Measurements from ENCODE around the gene USP32.
"Not testable (repeated sequence)": the region's sequence is repeated elsewhere in the genome, so short reads cannot be mapped to it uniquely, and the experiment has no call there.

USP32 gene

DNA sequence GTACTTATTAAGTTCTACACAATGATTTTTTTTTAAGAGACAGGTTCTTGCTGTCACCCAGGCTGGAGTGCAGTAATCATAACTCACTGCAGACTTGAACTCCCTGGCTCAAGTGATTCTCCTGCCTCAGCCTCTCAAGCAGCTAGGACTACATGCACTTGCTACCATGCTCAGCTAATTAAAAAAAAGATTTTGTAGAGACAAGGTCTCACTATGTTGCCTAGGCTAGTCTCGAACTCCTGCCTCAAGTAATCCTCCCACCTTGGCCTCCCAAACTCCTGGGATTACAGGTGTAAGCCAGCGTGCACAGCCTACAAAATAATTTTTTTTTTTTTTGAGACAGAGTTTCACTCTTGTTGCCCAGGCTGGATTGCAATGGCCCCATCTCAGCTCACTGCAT is 22.2 kb downstream of the USP32 start:
- no peak for DNase-seq

DNA sequence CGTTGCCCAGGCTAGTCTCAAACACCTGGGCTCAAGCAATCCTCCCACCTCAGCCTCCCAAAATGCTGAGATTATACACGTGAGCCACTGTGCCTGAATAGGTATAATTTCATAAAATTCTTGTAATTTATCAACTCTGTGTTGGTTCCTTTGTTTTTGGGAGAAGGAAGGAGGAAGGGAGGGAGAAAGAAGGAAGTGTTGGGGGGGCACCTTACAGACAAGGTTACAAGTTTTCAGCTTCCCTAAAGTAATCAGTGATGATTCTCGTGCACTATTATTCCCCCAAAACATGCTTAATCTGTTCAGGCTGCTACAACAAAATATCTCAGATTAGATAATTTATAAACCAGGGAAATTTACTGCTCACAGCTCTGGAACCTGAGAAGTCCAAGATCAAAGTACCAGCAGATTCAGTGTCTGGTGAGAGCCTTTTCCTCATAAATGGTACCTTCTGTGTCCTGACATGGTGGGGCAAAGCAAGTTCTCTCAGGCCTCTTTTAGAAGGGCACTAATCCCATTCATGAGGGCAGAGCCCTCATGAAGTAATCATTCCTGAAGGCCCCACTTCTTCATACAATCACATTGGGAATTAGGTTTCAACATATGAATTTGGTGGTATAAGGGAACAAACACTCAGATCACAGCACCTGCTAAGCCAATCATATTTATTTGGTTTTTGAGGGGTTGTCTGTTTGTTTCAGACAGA is 28.1 kb downstream of the USP32 start:
- DNase-seq, result no peak

DNA sequence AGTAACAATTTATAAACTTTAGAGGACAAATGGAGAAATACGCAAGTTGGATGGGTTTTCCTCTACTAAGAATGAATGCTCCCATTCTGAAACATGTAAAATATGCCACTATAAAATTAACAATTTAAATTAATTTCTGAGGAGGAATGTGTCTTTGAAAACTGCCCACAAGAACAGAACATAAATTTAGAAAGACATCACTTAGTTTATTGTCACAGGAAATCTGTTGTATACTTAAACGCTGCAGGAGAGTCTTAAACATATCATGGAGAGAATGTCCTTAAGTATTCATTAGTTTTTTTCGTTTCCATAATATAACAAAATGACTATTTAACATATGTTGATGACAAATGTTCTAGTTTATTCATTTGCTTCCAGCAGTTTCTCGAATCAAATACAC is 29.6 kb downstream of the USP32 start:
- no peak for DNase-seq

DNA sequence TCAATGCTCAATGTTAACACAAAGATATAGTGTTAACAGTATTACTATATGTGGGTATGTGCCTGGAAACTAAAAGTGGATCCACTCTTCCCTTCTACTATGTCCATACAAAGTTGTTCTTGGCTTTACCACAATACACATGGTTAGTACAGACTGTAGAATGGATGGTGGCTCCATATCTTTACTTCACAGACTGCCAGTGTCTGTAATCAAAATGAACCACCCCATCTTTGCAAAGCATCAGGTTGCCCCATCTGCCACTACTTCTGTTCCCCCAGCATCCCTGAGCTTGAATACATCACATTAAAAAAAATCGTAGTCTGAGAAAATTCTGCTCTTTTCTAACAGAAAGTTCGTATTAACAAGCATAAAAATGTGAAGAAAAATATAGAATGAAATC is 30.0 kb downstream of the USP32 start:
- DNase-seq, result no peak

DNA sequence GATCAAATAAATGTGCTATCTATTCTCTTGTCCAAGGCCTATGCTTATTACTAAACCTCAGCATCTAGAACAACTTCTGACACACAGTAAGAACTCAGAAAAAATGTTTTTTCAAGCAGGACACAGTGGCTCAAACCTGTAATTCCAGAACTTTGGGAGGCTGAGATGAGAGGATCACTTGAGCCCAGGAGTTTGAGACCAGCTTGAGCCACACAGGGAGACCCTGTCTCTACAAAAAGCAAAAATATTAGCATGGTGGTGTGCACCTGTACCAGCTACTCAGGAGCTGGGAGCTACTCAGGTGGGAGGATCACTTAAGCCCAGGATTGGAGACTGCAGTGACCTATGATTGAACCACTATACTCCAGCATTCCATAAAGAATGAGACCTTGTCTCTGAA is 32.5 kb downstream of the USP32 start:
- no peak for DNase-seq

DNA sequence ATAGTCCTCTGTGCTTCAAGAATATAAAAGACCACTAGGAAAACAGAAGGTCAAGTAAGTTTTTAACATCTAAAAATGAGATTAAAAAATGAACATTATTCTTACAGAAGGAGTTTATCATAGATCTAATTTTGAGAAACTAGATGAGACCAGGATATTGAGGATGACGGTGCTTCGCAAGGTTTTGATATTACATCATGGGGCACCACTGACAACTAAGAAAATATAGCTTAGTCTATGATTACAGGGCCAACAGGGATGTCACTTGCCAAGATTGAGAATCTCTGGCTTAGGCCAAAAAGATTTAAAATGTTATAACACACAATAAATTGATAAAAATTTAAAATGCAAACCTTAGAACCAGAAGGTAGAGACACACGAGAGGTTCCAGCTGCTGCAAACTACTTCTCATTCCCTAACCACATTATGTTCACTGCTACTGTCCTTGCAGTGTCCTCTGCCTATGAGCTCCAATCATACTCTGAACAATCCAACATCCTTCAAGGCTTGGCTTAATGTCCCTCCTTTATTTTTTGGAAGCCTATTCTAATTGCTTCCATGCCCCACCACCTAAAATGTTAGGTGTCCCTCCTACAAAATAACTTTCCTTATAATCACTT is 33.2 kb downstream of the USP32 start:
- DNase-seq, result no peak

DNA sequence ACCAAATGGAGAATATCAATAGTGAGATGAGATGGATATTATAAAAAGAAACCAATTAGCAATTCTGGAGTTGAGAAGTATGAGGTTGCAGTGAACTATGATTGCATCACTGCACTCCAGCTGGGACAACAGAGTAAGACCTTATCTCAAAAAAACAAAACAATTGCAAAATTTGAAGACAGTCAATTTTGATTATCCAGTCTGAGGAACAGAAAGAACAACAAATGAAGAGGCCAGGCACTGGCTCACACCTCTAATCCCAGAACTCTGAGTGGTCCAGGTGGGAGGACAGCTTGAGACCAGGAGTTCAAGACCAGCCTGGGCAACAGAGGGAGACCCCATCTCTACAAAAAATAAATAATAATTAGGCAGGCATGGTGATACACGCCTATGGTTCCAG is 35.0 kb downstream of the USP32 start:
- DNase-seq, result no peak

DNA sequence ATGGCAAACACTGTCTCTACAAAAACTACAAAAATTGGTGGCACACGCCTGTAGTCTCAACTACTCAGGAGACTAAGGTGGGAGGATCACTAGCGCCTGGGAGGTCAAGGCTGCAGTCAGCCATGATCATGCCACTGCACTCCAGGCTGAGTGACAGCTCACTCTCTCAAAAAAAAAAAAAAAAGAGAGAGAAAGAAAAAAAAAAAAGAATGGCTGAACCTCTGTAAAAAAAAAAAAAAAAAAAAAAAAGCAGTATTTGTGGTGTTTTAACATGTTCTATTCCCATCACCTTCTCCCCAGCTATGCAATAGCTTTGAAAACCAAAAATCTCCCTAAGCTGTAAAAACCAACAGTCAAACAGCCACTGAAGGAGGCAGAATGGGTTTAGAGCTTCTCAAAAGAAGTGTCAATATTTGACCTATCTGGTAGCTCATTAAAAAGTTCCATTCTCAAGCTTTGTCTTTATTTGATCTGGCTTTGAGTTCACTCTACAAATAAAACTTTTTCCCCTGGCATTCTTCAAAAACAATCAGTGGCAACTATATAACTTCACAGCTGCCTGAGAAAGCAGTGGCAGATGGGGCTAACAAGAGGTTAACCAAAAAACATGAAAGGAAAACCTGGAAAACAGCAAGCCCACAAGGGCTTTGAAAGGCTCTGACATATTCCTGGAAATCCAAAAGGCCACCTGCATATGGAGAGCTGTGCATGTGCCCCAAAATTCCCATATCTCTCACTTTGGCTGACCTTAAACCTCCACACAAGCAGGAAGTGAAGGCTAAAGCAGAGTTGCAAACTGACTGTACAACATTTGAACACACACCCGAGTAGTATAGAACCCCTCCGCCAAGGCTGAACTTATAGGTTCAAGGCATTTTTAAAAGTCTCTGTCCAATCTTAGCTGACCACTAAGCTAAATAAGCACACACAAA is 36.0 kb downstream of the USP32 start:
- no peak for DNase-seq

DNA sequence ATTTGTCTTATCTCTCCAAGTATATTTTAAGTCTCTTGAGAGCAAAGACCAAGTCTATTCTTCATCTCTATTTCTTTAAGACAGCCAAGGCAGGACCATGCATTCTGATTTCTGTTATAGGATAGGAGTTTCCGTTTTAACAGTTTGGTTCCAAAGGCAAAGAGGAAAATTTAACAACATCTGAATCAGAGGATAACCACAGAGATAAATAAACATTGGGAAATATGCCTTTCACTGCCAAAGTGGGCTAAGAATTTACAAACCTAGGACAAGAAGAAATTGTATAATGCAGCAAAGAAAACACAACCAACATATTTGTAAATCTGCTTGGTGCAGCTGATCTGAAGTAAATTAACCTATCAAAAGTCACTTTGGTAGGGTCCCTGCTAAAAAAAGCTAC is 37.7 kb downstream of the USP32 start:
- no peak for DNase-seq

DNA sequence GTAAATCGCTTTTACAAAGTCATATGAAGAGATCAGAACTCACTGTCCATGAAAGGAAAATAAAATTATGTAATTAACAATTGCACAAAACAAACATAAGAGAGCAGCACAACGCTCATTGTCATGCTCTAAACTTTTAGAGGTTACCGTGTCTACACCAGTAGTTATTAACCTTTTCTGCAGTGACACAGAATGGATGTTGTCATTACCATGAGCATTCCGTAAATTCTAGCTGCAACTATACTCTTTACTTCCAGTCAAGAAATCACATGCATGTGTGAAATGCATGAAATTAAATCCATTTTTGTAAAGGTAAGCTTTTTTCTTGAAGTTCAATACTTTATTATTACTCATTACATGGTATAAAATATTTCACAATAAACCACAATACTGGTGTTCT is 38.2 kb downstream of the USP32 start:
- no peak for DNase-seq

DNA sequence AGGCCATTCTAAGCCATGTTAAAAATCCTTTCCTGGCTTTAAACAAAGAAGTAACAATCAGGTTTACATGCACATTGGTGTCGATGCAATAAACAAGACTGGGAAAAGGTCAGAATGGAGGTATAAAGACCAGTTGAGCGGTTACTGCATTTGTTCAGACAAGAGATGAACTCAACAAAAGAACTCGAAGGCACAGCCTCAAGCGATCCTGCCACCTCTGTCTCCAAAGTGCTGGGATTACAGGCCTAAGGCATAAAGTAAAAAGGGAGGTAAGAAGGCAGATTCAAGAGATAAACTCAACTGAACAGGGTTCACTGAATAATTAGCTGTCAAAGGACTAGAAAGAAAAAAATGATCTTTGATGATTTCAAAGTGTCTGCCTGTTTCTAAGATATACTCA is 39.4 kb downstream of the USP32 start:
- DNase-seq, result no peak

DNA sequence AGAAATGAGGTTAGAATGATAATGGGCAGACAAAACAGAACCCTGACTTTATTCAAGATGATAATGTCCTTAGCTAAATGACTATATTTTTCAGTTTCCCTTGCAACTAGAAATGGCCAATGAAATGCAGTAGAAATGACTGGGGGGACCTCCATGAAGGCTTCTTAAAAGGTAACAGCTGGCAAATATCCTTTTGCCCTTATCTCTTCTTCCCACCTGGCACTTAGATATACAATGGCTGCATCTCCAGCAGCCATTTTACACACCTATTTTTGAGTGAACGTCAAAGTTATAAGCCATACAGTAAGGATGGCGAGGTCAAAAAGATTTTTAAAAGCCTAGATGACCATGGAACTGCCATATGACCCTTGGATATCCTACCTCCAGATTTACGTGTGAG is 39.9 kb downstream of the USP32 start:
- no peak for DNase-seq

DNA sequence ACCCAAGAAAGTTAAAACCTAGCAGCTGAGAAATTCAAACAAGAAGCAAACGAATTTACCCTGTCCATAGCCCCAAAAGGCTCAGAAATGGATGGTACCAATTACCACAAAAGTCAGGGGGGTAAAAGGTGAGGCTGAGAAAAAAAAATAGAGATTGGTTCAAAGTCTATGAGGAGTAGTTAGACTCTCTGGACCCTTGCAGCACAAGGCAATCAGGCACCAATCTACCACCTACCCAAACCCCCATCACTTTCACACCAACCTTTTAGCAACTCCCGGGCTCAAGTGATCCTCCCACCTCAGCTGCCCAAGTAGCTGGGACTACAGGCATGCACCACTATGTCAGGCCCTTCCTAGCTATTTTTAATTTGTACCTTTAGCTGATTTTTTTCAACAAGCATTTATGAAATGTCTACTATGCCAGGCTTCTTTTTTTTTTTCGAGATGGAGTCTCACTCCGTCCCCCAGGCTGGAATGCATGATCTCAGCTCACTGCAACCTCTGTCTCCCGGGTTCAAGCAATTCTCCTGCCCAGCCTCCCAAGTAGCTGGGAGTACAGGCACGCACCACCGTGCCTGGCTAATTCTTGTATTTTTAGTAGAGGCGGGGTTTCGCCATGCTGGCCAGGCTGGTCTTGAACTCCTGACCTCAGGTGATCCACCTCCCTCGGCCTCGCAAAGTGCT is 40.8 kb downstream of the USP32 start:
- no peak for DNase-seq

DNA sequence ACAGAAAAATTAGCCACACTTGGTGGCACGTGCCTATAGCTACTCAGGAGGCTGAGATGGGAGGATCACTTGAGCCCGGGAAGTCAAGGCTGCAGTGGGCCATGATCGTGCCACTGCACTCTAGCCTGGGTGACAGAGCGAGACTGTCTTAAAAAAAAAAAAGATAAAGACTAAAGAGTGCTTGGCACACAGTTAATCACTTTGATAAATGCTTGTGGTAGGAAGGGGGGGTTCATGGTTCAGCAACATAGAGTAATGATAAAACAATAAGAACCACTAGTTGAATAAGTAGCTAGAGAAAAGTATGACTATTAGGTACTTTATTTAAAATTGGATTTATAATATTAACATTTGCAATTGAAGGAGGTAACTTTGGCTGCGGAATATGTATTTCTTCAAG is 43.3 kb downstream of the USP32 start:
- DNase-seq, result no peak

DNA sequence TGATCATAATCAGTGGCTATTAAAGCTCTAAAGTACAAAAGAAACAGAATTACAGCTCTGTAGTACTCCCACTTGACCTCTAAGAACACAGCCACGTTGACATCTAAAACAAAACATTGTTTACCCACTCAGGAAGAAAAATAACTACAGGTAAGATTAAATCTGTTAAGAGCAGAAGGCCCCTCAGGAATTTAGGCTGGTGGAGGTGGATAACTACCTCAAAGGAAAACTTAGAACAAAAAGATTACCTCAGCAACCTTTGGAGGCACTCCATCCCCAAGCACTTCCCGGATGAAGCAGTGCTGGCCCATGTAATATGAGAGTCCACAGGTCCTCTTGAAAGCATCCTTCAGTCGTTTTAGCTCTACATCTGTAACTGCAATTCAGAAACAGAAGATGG is 46.7 kb downstream of the USP32 start:
- DNase-seq, result no peak

DNA sequence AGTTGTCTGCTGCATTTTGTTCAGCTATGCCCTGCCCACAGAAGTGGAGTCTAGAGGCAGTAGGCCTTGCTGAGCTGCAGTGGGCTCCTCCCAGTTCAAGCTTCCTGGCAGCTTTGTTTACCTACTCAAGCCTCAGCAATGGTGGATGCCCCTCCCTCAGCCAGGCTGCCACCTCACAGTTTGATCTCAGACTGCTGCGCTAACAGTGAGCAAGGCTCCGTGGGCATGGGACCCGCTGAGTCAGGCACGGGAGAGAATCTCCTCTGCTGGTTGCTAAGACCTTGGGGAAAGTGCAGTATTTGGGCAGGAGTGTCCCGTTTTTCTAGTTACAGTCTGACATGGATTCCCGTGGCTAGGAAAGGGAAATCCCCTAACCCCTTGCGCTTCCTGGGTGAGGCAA is 49.4 kb downstream of the USP32 start:
- DNase-seq, result not testable (repeated sequence)

DNA sequence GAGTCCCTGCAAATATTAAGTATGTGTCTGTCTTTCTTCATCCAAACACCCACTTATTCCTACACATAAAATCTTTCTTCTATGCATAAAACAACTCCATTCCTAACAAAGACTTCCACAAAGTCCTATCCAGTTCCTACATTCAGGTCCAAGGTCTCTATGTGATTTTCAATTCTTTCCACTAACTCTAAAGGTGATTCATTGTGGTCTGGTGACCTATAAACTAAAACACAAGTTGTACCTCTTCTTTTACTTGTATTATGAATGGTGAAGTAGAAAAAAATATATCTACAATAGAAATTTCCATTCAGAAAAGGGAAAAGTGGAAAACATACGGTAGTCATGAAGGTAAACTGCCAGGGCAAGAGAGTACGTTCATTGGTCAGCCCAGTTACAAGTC is 56.6 kb downstream of the USP32 start:
- no peak for DNase-seq

DNA sequence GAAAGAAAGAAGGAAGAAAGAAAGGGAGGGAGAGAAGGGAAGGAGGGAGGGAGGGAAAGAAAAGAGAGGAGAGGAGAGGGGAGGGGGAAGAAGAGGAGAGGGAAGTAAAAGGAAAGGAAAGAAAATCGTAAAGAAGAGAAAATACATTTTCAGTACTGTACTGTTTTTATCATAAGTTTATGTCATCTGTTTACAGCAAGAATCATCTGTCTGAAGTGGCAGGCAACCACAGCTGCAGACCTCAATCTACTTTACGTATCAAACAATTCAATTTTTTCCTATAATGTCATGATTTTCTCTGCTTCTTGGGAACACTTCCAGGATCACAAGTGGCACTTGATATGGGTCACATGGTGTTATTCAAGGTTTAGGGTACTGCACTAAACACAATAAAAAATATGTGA is 58.3 kb downstream of the USP32 start:
- DNase-seq, result no peak

DNA sequence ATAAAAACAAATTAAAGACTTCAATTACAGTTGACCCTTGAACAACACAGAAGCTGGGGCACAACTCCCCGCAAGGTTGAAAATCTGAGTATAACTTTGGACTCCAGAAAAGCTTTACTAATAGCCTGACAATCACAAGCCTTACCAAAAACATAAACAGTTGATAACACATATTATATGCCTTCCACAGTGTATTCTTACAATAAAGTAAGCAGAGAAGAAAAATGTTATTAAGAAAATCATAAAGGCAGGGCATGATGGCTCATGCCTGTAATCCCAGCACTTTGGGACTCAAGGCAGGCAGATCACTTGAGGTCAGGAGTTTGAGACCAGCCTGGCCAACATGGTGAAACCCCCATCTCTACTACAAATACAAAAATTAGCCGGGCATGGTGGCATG is 58.9 kb downstream of the USP32 start:
- not testable (repeated sequence) for DNase-seq

DNA sequence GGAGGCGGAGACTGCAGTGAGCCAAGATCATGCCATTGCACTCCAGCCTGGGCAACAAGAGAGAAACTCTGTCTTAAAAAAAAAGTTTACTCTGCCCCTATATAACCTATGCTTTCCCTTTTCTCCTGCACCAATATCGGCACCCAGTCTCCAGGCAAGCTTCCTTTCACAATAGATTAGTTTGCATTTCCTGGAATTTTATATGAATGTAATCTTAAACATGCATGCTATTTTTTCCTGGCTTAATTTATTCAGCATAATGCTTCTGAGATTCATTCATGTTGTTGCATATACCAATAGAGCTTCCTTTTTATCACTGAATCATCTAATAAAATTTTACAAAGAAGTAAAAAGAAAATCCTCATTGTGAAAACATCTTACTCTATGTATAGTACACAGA is 59.4 kb downstream of the USP32 start:
- no peak for DNase-seq

DNA sequence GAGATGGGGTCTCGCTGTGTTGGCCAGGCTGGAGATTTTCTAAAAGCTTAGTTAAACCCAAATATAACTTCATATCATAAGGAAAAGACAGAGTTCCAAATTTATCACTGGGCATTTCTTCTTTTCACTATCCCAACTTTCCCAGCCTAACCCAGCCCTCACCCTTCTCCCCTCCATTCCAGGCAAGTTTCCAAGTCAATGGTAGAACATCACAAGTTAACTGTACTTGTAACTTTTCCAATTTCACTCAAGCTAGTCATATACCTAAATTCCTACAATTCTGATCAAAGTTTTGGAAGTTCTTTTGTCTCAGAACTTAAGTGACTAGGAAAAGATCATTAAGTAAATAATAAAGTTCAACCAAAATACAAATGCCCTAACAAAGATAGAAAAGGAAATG is 61.2 kb downstream of the USP32 start:
- no peak for DNase-seq

DNA sequence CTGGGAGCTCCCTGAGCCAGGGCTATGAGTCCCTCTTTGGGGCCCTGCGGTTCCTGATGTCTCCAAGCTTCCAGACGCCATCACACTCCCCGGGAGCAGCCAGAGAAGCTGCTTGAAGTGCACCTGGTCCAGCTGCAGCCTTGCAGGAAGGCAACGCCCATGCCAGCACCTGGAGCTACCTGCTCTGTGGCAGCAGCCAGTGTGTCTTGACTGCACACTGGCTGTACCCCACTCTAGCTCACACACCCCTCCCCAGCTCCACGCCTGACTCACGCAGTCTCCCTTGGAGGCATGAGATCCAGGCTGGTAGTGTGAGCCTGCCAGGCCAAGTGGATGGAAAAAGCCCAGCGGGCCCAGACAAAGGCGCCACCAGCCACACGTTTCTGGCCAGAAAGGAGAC is 63.3 kb downstream of the USP32 start:
- no peak for DNase-seq

DNA sequence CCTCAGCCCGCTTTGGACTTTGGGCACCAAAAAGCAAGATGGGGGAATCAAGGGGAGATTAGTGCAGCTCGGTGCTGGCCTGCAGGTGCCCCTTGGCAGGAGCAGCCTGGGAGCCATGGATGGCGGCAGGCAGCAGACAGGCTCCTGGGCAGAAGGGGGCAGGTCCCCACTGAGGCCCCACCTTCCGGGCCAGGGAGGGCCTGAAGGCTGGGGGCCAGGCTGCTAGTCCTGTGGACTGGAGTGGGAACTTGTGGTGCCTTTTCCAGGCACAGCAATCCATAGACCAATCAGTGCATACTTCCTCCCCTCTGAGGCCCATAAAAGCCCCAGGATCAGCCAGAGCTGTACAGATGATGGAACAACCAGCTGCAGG is 64.0 kb downstream of the USP32 start:
- no peak for DNase-seq
